NCI-H2227 (cell line): ENCODE data around the gene GPR152.
"Not testable (repeated sequence)": the region's sequence is repeated elsewhere in the genome, so short reads cannot be mapped to it uniquely, and the experiment has no call there.

Source experiments
- DNase-seq: peaks from one replicate; lab custom pipeline; 2025; ENCODE audit not compliant: unreplicated experiment; lab: John Stamatoyannopoulos, UW

The GPR152 gene

DNA sequence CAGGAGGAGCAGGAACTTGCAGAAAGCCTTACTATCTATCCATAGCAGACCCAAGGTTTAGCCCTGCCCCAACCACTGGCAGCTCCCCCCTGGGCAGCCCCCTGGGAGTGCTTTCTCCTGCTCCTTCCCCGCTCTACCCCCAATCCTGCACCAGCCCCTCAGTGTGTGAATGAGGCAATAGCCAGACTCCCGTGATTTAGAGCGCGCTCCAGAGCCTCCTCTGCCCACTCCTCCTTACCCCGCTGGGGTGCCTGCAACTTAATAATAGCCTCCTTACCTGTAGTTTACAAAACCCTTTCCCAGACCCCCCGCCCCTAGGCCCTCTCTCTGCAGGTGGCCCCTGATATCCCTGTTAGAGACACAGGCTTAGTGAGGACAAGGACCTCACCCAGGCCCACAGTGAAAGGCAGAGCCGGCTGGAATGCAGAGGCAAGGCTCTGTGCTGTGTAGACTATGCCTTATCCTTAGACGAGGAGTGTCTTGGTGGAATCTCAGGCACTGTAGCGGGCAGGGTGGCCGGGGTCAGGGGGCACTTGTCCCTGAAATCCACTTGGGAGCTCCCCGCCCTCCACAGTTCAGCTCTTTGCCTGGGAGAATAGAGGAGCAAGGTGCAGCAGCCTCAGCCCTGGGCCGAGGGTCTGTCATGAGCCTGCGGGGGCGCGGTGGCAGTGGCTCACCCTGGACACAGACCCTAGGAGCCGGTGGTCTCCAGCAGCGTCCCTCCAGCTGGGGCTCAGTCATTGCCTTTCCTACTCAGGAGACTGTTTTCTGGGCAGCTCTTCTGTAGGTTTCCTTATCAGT, 41.3 kb downstream of the GPR152 start:
- DNase-seq: no peak

DNA sequence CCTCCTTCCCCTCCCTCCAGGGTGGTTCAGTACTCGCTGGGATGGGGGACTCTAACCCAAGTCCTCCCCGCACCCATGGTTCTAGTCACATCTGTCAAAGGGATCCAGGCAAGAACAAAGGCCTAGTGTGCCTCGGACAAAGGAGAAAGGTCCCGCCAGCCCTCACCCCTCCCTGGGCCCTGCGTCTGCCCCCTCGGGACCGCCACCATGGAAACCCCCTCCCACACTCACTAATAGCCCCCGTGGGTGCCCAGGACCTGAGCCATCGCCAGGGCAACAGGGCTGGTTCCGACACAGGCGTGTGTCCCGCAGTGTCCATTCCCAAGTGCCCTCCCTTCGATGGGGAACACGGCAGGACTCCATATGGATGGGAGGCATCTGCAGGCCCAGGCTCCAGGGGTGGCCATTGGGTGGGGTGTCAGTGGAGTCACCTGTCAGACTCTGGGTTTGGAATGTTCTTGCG, 42.1 kb downstream of the GPR152 start:
- no peak for DNase-seq

DNA sequence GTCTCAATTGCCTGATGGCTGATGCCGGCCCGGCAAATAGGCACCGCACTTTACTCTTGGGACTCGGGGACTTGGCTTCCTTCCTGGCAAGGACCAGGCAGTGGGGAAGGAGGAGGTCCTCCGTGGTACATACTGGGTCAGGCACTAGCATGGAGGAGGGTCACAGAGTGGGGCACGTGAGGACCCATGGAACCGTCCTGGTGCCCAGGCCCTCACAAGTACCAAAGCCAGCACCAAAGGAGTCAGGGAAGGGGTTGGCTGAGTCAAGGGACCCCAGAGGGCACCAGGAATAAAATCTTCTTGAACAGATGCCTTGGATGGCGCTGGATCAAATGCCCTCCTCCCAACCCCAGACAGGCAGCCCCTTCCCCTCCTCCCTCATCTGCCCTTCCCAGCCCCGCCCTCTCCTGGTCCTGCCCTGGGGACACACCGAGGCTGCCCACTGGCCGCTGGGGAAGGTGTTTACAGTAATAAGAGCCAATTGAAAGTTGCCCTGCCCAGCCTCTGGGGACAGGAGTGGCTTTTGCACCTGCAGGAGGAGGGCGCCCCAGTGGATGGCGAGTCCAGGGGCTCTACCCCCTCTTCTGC, 42.7 kb downstream of the GPR152 start:
- no peak for DNase-seq

DNA sequence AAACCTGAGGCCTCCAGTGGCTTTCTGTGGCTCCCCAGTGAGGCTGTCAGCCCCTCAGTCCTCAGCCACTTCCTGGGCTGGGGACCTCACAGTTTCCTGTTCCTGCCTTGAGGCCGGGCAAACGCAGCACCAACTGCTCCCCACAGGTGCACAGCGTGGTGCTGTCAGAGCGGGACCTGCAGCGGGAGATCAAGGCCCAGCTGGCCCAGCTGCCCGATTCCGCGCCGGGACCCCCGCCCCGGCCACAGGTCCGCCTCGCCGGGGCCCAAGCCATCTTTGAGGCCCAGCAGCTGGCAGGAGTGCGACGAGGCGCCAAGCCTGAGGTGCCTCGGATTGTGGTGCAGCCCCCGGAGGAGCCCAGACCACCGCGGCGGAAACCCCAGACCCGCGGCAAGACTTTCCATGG, 43.3 kb downstream of the GPR152 start:
- DNase-seq: no peak

DNA sequence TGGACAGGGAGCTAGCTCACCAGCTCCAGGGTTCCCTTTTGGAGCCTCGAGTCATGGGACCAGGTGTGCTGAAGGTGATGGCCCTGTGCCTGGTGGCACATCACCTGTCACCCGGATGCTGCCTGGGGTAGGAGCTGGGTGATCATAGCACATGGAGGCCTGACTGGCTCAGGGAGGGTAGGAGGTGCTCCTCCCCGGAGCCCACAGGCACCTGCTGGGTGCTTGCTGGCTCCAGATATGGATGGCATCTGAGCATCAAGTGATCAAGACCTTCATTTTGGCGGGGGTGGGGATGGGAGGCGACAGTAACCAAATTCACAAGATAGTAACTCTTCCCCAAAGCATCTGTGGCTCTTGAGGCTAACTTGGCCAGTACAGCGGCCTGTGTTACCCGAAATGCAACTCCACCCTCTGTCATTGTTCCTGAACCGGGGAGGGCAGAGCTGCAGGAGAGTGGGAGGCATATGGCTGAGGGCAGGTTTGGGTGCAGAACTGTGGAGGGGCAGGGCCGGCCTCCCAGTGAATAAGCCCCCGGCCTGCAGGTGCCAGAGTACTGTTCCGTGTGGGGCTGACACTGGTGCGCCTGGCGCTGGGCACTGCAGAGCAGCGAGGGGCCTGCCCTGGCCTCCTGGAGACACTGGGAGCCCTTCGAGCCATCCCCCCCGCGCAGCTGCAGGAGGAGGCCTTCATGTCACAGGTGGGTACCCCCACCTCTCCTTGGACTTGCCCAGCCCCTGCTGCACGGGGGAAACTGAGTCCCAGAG, 43.9 kb downstream of the GPR152 start:
- DNase-seq: no peak

DNA sequence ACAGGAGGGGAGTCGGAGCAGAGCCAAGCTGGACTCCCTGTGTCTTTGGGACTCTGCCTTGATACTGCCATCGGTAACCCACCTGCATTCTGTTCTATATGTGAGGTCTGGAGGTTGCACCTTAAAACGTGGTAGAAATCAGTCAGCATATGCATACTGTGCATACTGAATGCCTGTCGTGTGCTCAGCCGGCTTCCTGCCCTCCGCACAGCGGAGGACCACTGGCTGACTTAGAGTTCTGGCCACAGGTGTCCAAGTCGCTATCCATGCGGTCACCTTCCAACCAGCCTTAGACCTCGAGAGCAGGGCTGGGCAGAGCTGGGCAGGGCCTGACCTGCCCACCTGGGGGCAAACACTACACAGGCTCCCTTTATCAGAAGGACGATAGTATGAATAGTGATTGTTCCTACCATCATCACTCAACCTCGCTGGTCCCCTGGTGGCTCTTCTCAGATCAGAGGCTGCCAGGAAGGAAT, 44.8 kb downstream of the GPR152 start:
- DNase-seq: no peak

DNA sequence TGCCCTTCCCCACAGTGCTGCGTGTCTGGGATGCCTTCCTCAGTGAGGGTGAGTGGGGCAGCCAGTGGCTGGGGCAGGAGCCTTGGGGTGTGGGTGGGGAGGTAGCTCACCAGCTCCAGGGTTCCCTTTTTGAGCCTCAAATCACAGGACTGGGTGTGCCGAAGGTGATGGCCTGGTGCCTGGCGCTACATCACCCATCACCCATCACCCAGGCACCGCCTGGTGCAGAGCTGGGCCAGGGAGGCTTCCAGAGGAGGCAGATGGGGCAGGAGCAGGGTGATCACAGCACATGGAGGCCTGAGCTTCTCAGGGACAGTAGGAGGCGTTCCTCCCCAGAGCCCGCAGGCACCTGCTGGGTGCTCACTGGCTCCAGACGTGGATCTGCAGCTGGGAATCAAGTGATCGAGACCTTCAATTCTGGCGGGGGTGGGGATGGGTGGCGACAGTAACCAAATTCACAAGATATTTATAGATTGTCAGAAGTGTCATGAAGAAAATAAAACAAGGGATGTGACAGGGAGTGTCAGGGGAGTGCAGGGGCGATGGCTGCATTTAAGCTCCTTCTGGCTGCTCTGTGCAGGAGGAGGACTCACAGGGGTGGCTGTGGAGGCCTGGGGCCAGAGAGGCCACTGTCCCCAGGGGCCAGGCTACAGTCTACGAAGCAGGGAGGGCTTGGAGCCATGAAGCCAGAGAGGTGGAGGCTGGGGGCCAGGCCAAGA, 45.4 kb downstream of the GPR152 start:
- no peak for DNase-seq

DNA sequence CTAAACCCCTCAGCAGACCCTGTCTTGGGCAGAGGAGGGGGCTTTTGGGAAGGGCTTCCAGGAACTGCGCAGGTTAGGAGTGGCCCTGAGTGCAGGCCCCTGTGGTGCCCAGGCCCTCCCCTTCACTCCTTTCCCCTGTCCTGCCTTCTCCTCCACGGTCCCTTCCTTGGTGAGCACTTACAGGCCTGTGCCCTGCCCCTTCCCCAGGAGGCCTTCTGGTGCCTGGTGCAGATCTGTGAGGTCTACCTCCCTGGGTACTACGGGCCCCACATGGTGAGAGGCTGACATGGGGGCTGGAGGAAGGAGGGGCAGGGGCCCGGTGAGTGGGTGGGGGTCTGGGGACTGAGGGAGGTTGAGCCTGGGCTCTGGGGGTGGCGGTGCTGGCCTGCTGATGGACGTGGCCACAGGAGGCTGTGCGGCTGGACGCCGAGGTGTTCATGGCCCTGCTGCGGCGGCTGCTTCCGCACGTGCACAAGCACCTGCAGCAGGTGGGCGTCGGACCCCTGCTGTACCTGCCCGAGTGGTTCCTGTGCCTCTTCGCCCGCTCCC, 46.0 kb downstream of the GPR152 start:
- no peak for DNase-seq

DNA sequence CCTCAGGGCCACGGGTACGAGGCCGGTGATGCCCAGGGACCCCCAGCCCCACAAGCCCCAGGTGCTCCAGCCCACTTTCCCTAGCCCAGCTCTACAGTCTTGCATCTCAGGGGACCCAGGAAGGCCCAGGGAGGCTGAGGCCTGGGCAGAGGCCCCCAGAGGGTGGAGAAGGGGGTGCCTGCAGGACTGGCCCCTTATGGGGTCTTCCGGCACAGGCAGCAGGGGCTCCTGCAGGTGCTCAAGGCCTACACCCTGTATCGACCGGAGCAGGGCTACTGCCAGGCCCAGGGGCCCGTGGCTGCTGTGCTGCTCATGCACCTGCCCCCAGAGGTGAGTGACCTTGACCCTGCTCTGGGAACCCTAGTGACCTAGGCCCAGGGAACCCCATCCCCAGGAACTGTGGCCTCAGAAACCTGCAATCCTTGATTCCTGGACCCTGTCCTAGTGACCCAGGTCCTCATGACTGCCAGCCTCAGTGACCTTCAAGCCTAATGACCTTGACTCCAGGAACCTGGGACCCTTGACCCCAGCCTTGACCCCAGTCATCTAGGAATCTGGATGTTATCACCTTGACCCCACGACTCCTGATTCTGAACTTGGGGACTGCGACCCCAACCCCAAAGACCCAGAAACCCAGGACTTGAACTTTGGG, 46.7 kb downstream of the GPR152 start:
- DNase-seq: no peak

DNA sequence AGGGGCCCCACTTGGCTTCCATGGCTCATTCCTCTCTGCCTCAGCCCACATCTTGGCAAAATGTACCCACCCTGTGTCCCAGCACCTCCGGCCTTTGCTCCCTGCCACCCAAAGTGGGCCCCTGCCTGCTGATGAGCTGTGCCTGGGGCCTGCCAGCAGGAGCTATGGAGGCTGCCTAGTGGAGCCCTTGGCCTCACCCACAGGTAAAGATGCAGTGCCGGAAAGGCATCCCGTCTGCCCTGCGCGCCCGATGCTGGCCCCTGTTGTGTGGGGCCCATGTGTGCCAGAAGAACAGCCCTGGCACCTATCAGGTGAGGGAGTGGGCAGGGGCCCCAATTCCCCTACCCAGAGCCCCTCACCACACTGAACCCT, 47.3 kb downstream of the GPR152 start:
- no peak for DNase-seq

DNA sequence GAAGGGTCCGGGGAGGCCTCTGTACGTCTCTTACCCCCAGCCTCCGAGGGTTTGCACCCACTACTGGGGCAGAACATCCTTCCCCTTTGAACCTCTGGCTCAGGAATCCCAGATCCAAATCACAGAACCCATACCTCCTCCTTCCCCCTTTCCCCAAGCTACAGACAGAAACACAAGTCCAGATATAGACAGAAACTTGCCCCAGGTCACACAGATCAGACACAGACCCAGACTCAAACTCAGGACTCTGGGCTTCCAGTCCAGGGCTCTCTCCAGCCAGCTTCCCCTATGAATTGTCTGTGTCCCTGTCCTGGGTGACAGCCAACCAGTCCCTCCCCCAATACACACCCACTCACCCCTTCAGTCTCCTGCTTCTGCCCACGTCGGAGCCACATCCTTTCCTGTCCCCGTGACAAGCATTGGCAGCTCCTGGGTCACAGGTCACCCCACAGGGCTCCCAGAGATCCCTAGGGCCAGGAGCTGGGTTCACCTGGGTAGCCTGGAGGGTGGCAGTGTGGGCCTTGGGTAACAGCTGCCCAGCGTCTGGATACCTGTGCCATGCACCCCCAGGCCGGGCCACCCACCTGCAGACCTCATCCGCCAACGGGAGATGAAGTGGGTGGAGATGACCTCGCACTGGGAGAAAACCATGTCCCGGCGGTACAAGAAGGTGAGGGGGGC, 47.9 kb downstream of the GPR152 start:
- no peak for DNase-seq

DNA sequence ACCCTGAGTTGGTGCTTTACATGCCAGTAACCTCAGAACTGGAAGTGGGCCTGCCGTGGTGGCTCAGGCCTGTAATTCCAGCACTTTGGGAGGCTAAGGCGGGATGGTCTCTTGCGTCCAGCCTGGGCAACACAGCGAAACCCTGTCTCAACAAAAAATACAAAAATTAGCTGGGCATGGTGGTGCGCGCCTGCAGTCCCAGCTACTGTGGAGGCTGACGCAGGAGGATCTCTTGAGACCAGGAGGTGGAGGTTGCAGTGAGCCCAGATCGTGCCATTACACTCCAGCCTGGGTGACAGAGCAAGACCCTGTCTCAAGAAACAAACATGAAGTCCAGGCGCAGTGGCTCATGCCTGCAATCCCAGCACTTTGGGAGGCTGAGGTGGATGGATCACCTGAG, 49.4 kb downstream of the GPR152 start:
- not testable (repeated sequence) for DNase-seq

DNA sequence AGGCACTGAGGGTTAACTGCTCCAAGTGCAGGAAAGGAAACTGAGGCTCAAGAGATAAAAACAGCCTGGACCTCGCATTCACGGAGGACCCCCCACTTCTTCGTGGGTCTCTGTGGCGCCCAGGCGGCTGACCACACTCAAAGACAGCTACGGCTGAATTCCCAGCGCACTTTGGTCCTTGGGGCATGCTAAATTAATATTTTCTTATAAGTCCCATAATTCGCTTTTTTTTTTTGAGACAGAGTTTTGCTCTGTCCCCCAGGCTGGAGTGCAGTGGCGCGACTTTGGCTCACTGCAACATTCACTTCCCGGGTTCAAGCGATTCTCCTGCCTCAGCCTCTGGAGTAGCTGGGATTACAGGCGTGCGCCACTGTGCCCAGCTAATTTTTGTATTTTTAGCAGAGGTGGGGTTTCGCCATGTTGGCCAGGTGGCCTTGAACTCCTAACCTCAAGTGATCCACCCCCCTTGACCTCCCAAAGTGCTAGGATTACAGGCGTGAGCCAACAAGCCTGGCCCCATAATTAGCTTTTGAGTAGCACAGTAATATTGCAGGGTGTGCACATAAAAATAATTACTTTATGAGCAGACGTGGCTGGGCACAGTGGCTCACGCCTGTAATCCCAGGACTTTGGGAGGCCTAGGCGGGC, 50.2 kb downstream of the GPR152 start:
- DNase-seq: peak; percentile 66

DNA sequence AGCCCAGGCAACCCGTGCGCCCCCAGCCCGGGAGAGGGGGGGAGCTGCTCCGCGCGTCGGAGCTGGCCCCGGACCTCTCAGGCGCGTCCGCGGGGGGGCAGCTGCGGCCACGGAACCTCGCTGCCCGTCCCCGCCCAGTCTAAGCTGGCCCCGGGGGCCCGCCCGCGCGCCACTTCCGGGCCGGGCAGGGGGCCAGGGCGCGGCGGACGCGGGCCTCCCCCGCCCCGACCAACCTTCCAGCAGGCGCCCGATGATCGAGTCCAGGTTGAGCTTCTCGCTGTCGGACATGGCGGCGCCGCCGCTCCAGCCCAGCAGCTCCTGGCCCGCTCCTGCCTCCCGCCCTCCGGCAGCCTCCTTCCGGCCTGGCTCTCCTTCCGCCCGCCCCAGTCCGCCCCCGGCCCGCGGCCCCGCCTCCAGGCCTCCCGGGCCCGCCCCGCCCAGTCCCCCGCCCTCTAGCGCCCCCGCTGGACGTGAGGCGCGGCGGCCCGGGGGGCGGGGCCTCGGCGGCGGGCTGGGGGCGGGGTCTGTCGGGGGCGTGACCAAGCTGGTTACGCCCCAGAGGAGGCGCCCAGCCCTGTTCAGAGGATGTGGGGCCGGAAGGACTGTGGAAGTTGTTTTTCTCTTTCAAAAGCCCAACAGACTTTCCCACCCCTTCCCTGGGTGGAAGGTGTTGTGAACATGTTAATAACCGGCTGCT, 50.9 kb downstream of the GPR152 start, which contains the start of gene PPP1CA:
Gene PPP1CA (minus strand): TSS at position 364 of the 697 bp plus-strand sequence. CDS start 76 bp downstream, at position 288.
- DNase-seq: peak; percentile 92
